Fibroblast of villous mesenchyme (primary cell): Measurements from ENCODE around the gene NHSL1. TPM values are rescaled to one million over a fixed set of nuclear protein-coding genes. Genes with fewer than 3 reads are reported as not detected.

Experiments
- DNase-seq: peaks from one replicate; pipeline ENCODE4 v3.0.0-alpha.2; 2010; ENCODE audit warnings: low read depth
- H3K4me3 ChIP-seq: 2 replicates; pipeline ENCODE4 v1.5.1; 2011; ENCODE audit warnings: low read depth, mild to moderate bottlenecking, low read length
- total RNA-seq: library from RNA; depleted of rRNA; stranded (reverse); fragments of >200 nt; gene quantifications from 2 replicates; pipeline ENCODE4 v1.2.3, GENCODE V29; 2012
- TF ChIP-seq, protein P1 (sequence below): IDR thresholded peaks from 2 replicates; pipeline ENCODE4 v1.5.1; 2012; ENCODE audit warnings: low read depth, mild to moderate bottlenecking, low read length; ENCODE audit not compliant: insufficient read depth

Gene NHSL1
- total RNA-seq, 1 donor, result 4.7 TPM

GRCh38 chr6:138529478-138529877 is 30.2 kb upstream of the NHSL1 start:
- TF ChIP-seq, protein P1, sequence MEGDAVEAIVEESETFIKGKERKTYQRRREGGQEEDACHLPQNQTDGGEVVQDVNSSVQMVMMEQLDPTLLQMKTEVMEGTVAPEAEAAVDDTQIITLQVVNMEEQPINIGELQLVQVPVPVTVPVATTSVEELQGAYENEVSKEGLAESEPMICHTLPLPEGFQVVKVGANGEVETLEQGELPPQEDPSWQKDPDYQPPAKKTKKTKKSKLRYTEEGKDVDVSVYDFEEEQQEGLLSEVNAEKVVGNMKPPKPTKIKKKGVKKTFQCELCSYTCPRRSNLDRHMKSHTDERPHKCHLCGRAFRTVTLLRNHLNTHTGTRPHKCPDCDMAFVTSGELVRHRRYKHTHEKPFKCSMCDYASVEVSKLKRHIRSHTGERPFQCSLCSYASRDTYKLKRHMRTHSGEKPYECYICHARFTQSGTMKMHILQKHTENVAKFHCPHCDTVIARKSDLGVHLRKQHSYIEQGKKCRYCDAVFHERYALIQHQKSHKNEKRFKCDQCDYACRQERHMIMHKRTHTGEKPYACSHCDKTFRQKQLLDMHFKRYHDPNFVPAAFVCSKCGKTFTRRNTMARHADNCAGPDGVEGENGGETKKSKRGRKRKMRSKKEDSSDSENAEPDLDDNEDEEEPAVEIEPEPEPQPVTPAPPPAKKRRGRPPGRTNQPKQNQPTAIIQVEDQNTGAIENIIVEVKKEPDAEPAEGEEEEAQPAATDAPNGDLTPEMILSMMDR, result no peak
- no peak for DNase-seq
- H3K4me3 ChIP-seq, result no peak overlapping the region

DNA sequence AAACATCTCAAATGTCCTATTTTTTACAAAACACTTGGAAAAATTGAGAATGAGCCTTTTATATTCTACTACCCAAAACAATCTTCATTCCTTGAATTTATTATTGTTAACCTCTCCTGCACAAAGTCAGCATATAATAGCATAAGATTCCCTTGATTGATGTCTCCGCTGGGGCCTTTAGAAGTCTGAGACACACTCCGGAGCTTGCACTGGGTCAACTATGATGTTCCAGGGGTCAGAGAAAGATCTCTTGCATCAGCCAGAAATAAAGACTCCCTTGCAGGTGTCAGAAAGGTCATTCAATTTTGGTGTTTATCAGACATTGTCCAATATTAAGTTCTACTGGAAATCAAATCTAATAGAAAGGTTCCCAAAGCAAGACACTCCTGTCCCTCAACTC is 29.7 kb upstream of the NHSL1 start:
- TF ChIP-seq, protein P1, result no peak
- DNase-seq, result no peak
- H3K4me3 ChIP-seq, result no peak overlapping the region

- no peak for DNase-seq
- no peak overlapping the region for H3K4me3 ChIP-seq
- TF ChIP-seq, protein P1, result no peak
Measured at GRCh38 chr6:138528137-138528536, 28.8 kb upstream of the NHSL1 start.

DNA sequence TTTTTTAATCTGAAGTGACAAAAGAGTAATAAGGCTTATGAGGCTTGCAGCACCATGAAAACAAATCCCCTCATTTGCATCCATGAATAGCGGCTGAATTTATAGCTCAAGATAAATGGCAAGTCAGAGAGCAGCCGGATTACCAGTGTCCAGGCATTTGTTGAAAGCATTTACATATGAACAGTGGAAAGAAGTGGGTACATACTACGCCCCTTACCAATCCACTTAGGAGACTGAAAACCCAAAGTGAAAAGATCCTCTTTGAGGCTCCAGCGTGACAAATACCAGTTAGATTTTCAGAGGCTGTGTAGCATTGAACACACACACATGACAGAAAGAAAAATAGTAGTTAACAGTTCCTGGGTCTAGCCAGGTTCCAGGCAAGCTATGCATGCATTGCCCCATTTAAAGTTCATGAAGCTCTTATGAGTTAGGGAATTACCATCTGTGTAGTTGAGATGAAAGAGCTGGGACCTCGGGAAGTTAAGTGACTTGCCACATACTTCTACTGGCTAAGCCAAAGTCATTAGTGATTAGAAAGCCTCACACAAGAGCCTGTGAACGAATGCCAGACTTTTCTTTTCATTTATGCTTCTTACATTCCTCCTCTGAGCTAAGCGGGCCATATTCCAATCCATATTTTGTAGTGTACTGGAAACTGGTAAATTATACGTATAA is 28.3 kb upstream of the NHSL1 start:
- TF ChIP-seq, protein P1, result no peak
- no peak for DNase-seq
- no peak overlapping the region for H3K4me3 ChIP-seq

GRCh38 chr6:138526822-138527235 is 27.5 kb upstream of the NHSL1 start:
- H3K4me3 ChIP-seq, result no peak overlapping the region
- DNase-seq, result no peak
- TF ChIP-seq, protein P1, result no peak

GRCh38 chr6:138525355-138525754 is 26.1 kb upstream of the NHSL1 start:
- H3K4me3 ChIP-seq, result no peak overlapping the region
- no peak for DNase-seq
- TF ChIP-seq, protein P1, result no peak

- DNase-seq, result no peak
- TF ChIP-seq, protein P1, result no peak
- H3K4me3 ChIP-seq, result no peak overlapping the region
Measured at GRCh38 chr6:138524526-138524925, 25.2 kb upstream of the NHSL1 start.
